Measurements from ENCODE around the gene LENG1. TPM values are rescaled to one million over a fixed set of nuclear protein-coding genes. Genes with fewer than 3 reads are reported as not detected.

LENG1 gene
- total and polyA plus RNA-seq, 2 experiments from 2014 or later = 4.7 to 17.2 TPM

- TF ChIP-seq EZH2 (IDR thresholded peaks at IDR 0.05; ENCODE audit: low read depth, unreplicated experiment) = no peak
- TF ChIP-seq JUNB (IDR thresholded peaks at IDR 0.05; ENCODE audit: unreplicated experiment) = no peak
- TF ChIP-seq ZNF331 (CRISPR knock-in tag; IDR thresholded peaks at IDR 0.05; ENCODE audit: low read depth) = no peak
- TF ChIP-seq CREB1 (CRISPR knock-in tag; IDR thresholded peaks at IDR 0.05; ENCODE audit: low read depth) = no peak
- no peak for TF ChIP-seq ZNF462 (CRISPR knock-in tag; IDR thresholded peaks at IDR 0.05)
- TF ChIP-seq ETS1 (IDR thresholded peaks at IDR 0.05) = no peak
- TF ChIP-seq POLR2AphosphoS5 (IDR thresholded peaks at IDR 0.05; ENCODE audit: low read depth) = no peak
- Mint-ChIP-seq H3K4me1 (no peaks in the 10 kb centered on the region; the same call in 2 of the 3 replicates), H3K36me3 (ENCODE audit: low read depth) (peaks cover 74% of the 10 kb centered on the region), H3K9me3 (no peaks in the 10 kb centered on the region; the same call in 2 of the 3 replicates), H3K27ac (no peak overlapping the region), H3K4me3 (no peak overlapping the region; the same call in 2 of the 3 replicates), H3K27me3 (ENCODE audit: insufficient read depth, low read depth, poor library complexity) (peaks cover 14% of the 10 kb centered on the region)
- DNase-seq (ENCODE audit: low spot score) (no peak), ATAC-seq (no peak)
- H3K4me1 ChIP-seq (ENCODE audit: insufficient read depth) = no peaks in the 10 kb centered on the region
- peaks cover 27% of the 10 kb centered on the region for H3K36me3 ChIP-seq (ENCODE audit: insufficient read depth)
- no peak overlapping the region for H3K4me2 ChIP-seq
- no peak overlapping the region for H3K4me3 ChIP-seq
- no peak overlapping the region for H3K27ac ChIP-seq (ENCODE audit: low read depth)
- H3K27me3 ChIP-seq (ENCODE audit: insufficient read depth) = no peaks in the 10 kb centered on the region
- peaks cover 21% of the 10 kb centered on the region for H3F3A ChIP-seq (replicated peaks; ENCODE audit: low read depth)
- H2AFZ ChIP-seq = no peak overlapping the region
- H4K20me1 ChIP-seq (replicated peaks; ENCODE audit: insufficient read depth) = peaks cover 10% of the 10 kb centered on the region; the same call in 1 of the 2 replicates
- no peaks in the 10 kb centered on the region for H3K9me2 ChIP-seq (ENCODE audit: insufficient read depth)
- no peaks in the 10 kb centered on the region; the same call in 1 of the 2 replicates for H3K79me2 ChIP-seq (replicated peaks; ENCODE audit: insufficient read depth)
These were observed 6.5 kb downstream of the LENG1 start for GRCh38 chr19:54152878-54153524.

All from GM23338 (cell line).